ENCODE data around the gene AP1S2.
"Not testable (repeated sequence)": the region's sequence is repeated elsewhere in the genome, so short reads cannot be mapped to it uniquely, and the experiment has no call there.

AP1S2 gene

DNA sequence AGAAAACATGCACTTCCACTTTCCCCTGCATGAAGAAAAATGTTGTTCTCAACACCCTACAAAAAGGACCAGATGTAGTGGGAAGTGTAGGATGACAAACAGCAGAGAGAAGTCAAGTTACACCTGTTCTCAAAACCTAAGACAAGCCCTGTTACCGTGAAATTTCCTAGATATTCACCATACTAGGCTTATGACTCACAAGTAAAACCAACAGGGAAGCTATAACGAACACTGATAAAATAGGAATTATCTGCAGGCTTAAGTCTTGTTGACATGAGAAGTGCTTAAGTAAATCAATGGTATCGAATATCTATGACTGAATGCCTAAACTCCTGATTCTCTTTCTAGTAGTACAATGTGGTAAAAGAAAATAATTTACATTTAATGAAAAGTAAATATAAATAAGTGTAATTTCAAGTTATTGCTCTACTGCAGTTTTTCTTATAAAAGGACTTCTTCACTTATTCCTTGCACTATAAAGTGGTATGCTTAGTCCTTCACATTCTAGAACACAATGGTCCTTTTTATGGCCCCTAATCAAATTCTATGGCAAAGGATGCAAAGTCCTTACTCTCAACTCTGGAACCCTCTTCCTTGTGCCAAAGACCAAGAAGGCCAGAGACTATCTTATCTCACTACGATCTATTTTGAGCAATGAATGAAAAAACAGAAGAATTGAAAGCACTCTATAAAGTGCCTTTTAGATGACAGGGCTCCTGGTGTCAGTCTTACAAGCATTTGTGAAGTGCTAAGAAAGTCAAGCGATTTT is 19.6 kb downstream of the AP1S2 start:
- TF ChIP-seq FOXM1 (IDR thresholded peaks at IDR 0.05; ENCODE audit: borderline replicate concordance) (no peak), SP1 (IDR thresholded peaks at IDR 0.05) (no peak), LEF1 (IDR thresholded peaks at IDR 0.05; ENCODE audit: borderline replicate concordance) (no peak), HDGF (IDR thresholded peaks at IDR 0.05; ENCODE audit: borderline replicate concordance) (no peak), ZNF384 (IDR thresholded peaks at IDR 0.05) (no peak), FOXK2 (IDR thresholded peaks at IDR 0.05) (no peak), NFRKB (IDR thresholded peaks at IDR 0.05) (no peak), BHLHE40 (IDR thresholded peaks at IDR 0.05; ENCODE audit: borderline replicate concordance) (no peak), L3MBTL2 (conservative IDR thresholded peaks at IDR 0.05) (no peak), CTBP1 (IDR thresholded peaks at IDR 0.05; ENCODE audit: borderline replicate concordance) (no peak), SUZ12 (IDR thresholded peaks at IDR 0.05) (no peak), ELF4 (IDR thresholded peaks at IDR 0.05) (no peak), FOXA1 (IDR thresholded peaks at IDR 0.05) (no peak), ARNT (IDR thresholded peaks at IDR 0.05) (no peak), TARDBP (IDR thresholded peaks at IDR 0.05) (no peak)
- TF ChIP-seq, protein P1, sequence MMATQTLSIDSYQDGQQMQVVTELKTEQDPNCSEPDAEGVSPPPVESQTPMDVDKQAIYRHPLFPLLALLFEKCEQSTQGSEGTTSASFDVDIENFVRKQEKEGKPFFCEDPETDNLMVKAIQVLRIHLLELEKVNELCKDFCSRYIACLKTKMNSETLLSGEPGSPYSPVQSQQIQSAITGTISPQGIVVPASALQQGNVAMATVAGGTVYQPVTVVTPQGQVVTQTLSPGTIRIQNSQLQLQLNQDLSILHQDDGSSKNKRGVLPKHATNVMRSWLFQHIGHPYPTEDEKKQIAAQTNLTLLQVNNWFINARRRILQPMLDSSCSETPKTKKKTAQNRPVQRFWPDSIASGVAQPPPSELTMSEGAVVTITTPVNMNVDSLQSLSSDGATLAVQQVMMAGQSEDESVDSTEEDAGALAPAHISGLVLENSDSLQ (IDR thresholded peaks at IDR 0.05) = no peak
- no peak for DNase-seq (ENCODE audit: extremely low spot score)
- ChIA-PET POLR2A (no interaction called here), CTCF (no interaction called here)

DNA sequence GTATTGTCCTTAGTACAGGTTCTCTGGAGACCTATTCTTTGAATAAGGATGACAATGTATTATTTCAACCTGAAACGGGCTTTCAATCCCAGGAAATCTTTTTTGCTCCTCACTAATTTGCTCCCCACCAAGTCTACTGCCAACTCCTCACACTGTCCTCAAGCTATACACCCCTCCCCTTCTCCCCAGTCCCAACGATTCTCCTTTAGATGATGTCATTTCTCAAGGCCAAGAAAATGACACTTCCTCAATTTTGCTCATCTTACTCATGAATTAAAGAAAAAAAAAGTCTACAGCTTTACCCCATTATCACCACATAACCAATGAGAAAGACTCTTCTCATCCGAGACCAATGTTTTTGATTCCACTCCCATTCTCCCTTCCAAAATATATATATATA is 20.6 kb downstream of the AP1S2 start:
- DNase-seq (ENCODE audit: extremely low spot score) = no peak
- no peak for TF ChIP-seq NFRKB (IDR thresholded peaks at IDR 0.05)
- POLR2A ChIA-PET = no interaction called here
- CTCF ChIA-PET = interaction anchor here (0.5 kb wide), 1 partner anchor 13 kb away, joined by 3 read pairs; no protein-coding TSS in a partner anchor

DNA sequence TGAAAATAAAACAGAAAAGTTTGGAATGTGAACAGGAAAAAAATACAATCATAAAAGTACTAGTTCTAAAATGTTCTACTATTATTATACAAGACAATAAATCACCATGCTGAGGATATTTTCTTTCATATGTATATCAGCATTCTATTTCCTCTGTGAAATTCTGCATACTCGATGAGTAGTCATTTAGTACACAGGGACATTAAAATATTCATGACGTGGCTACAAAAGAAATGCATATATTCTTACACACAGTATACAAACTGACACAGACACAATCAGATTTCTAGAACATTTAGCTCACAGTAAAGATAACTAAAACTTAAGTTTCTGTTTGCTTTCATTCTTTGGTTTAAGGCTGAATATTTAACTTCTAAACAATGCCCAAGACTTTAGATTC is 23.3 kb downstream of the AP1S2 start:
- POLR2A ChIA-PET; DNase-seq (ENCODE audit: extremely low spot score); CTCF ChIA-PET: not testable (repeated sequence)

DNA sequence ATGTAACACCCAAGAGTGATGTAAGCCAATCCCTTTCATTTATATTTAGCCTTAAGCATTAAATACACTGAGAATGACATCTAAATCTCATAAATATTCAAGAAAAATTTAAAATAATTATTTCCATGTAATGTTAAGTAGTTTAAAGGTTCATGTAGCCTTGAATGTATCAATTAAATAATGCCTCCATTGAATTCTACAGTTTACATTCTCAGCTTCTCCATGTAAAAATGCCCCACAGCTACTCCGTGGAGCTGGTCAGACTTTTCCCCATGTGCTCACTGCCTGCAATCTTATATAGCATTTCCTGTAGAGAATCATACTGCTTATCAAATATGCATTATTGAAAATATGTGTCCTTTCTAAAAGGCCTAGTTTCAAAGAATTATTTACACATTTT is 25.4 kb downstream of the AP1S2 start:
- no peak for TF ChIP-seq FOXK2 (IDR thresholded peaks at IDR 0.05)
- no peak for TF ChIP-seq BHLHE40 (IDR thresholded peaks at IDR 0.05; ENCODE audit: borderline replicate concordance)
- TF ChIP-seq ZNF384 (IDR thresholded peaks at IDR 0.05) = no peak
- TF ChIP-seq FOXM1 (IDR thresholded peaks at IDR 0.05; ENCODE audit: borderline replicate concordance) = no peak
- no peak for TF ChIP-seq HDGF (IDR thresholded peaks at IDR 0.05; ENCODE audit: borderline replicate concordance)
- ChIA-PET POLR2A (no interaction called here), CTCF (interaction anchor here (1.1 kb wide), 1 partner anchor 13 kb away, joined by 3 read pairs; no protein-coding TSS in a partner anchor)
- no peak for DNase-seq (ENCODE audit: extremely low spot score)

DNA sequence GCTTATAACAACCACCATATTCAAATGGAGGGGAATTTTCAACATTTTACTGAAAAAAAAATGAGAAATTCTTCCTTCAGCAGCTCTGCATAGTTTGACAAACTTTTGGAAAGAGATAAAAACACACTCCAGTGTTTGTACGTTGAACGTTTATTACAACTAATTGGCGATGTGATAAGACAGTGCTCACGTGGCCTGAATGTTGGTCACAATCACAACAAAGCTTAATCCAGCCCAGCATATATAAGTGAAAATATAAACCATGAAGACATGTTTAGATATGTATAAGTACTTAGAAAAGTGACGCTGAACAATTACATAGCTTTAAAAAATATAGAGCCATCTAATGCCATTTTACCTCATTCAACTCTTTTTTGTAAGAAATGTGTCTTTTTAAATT is 28.7 kb downstream of the AP1S2 start:
- no peak for TF ChIP-seq L3MBTL2 (conservative IDR thresholded peaks at IDR 0.05)
- CTCF ChIA-PET = no interaction called here
- POLR2A ChIA-PET = no interaction called here
- no peak for DNase-seq (ENCODE audit: extremely low spot score)

DNA sequence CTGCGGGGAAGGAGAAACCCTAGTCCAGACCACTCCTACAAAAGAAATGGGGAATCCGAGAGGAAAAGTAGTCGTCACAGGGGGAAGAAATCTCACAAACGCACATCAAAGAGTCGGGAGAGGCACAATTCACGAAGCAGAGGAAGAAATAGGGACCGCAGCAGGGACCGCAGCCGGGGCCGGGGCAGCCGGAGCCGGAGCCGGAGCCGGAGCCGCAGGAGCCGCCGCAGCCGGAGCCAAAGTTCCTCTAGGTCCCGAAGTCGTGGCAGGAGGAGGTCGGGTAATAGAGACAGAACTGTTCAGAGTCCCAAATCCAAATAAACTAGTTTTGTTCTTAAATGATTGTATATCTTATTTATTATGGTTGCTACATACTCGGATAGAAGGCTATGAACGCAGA is 31.7 kb downstream of the AP1S2 start:
- ChIA-PET POLR2A (no interaction called here), CTCF (no interaction called here)
- no peak for DNase-seq (ENCODE audit: extremely low spot score)
- TF ChIP-seq TARDBP (IDR thresholded peaks at IDR 0.05) (no peak), CTBP1 (IDR thresholded peaks at IDR 0.05; ENCODE audit: borderline replicate concordance) (no peak), SUZ12 (IDR thresholded peaks at IDR 0.05) (no peak), ELF4 (IDR thresholded peaks at IDR 0.05) (no peak), BHLHE40 (IDR thresholded peaks at IDR 0.05; ENCODE audit: borderline replicate concordance) (no peak), FOXK2 (IDR thresholded peaks at IDR 0.05) (no peak), NFRKB (IDR thresholded peaks at IDR 0.05) (no peak), FOXM1 (IDR thresholded peaks at IDR 0.05; ENCODE audit: borderline replicate concordance) (no peak), FOXA1 (IDR thresholded peaks at IDR 0.05) (no peak), L3MBTL2 (conservative IDR thresholded peaks at IDR 0.05) (no peak), ZNF384 (IDR thresholded peaks at IDR 0.05) (no peak), ARNT (IDR thresholded peaks at IDR 0.05) (no peak)
- TF ChIP-seq, protein P1 (IDR thresholded peaks at IDR 0.05) = no peak

DNA sequence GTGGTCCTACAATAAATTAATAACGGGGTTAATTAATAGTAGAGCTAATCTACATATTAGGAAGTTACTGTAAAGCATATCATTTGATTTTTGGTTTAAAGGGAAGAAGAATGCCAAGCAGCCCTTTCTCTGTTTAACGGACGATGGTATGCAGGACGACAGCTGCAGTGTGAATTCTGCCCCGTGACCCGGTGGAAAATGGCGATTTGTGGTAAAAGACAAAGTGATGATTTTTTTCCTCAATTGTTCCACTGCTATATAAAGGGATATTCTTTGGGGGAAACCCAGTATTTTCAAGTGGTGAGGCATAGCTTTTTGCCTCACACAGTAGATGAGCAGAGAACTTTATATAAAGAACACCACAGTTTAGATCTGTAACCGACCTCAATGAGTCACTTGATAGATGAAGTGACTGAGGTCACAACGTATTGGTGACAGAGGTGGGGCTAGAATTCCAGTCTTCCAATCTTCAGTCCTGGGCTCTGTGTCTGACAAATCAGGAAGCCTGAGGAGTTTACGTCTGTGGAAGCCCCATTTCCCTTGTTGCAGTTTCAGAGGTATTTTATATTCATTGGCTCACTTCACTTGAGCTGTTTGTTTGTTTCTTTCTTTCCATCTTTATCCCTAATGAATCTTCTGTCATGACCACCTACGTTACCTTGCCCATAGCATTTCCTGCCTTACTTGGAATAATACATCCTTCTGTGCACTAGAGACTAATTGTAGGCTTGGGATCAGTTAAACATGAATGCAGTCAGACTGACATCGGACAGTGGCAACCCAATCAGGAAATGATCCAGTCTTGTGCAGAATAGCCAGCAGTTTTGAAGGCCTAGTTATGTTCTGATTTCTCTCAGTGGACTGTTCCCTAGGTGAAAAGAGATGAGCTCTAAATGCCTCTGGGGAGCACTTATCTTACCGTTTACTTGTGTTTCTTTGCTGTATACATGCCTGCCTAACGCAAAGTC is 34.2 kb downstream of the AP1S2 start:
- POLR2A ChIA-PET = no interaction called here
- DNase-seq (ENCODE audit: extremely low spot score) = no peak
- CTCF ChIA-PET = no interaction called here
- no peak for TF ChIP-seq LEF1 (IDR thresholded peaks at IDR 0.05; ENCODE audit: borderline replicate concordance)
- no peak for TF ChIP-seq SP1 (IDR thresholded peaks at IDR 0.05)
- TF ChIP-seq ELF4 (IDR thresholded peaks at IDR 0.05) = no peak
- no peak for TF ChIP-seq BHLHE40 (IDR thresholded peaks at IDR 0.05; ENCODE audit: borderline replicate concordance)
- TF ChIP-seq SUZ12 (IDR thresholded peaks at IDR 0.05) = no peak
- TF ChIP-seq L3MBTL2 (conservative IDR thresholded peaks at IDR 0.05) = no peak
- no peak for TF ChIP-seq TARDBP (IDR thresholded peaks at IDR 0.05)
- TF ChIP-seq FOXA1 (IDR thresholded peaks at IDR 0.05) = no peak
- no peak for TF ChIP-seq FOXK2 (IDR thresholded peaks at IDR 0.05)
- no peak for TF ChIP-seq ZNF384 (IDR thresholded peaks at IDR 0.05)
